ENCODE results near the gene SECISBP2L.

The SECISBP2L gene

DNA sequence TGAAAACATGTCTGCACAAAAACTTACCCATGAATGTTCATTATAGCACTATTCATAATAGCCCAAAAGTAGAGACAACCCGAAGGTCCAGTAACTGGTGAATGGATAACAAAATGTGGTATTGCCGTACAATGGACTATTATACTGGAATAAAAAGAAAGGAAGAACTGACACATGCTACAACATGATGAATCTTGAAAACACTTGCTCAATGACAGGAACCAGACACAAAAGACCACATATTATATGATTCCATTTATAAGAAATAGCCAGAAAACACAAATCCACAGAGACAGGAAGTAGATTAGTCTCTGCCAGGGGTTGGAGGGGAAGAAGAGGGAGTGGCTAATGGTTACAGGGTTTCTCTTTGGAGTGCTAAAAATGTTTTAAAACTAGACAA lies 100.9 kb downstream of the SECISBP2L start:
- DNase-seq, result no peak
- in situ Hi-C loops (cut with HindIII; ENCODE audit: low pct_ligation_motif_present, low pct_unique_long_range_greater_than_20kb, low sequenced_read_pairs), result no loop called here

DNA sequence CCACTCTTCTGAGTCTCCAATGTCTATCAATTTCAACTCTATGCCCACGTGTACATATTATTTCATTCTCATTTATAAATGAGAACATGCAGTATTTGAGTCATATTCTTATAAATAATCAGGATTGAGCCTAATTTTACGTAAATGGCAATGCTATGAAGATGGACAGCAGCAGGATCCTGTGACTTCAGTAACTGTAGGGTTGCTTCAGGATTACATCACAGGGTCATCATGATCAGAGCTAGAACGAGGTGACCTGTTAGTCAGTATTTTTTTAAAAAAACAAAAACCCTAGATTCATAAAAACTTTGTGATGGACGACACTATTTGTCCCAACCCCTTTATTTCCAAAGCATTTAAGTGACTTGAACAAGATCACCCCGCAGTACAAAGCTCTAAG lies 104.3 kb downstream of the SECISBP2L start:
- in situ Hi-C loops (cut with HindIII; ENCODE audit: low pct_ligation_motif_present, low pct_unique_long_range_greater_than_20kb, low sequenced_read_pairs), result no loop called here
- no peak for DNase-seq

DNA sequence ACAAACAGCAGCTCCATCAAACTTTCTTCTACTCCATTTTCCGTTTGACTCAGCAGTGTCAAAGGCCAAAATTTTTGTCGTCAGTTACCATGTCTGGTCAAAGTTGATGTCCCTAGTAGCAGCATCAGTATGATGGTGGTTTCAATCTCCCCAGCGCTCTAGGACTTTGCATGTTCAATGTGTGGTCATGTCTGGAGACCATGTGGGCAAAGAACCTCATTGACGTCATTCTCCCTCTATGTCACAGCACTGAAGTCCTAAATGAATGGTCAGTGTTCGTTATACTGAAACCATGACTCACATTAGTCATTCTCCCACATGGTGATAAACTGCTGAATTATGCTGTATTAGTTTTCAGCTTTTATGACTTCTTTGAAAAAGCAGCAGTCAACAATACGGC lies 105.7 kb downstream of the SECISBP2L start:
- no peak for DNase-seq
- in situ Hi-C loops (cut with HindIII; ENCODE audit: low pct_ligation_motif_present, low pct_unique_long_range_greater_than_20kb, low sequenced_read_pairs), result no loop called here

DNA sequence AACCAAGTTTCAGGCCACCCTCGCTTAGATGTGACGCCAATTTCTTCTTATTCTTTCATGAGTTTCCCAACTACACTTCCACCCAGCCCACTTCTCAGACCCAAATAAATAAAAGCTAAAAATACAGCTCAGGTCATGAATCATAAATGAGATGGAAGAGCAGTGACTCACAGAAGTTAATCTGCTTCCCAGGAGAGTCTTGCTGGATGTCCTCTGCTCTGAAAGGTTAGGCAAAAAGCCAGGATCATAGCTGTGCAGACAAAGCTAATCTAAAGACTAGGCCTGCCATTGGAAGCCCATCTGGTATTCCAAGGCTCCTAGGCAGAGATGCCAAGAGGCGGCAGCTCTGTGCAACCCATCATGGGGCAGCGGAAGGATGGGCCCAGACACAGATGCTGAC lies 106.6 kb downstream of the SECISBP2L start:
- in situ Hi-C loops (cut with HindIII; ENCODE audit: low pct_ligation_motif_present, low pct_unique_long_range_greater_than_20kb, low sequenced_read_pairs), result no loop called here
- peak; percentile 41 for DNase-seq
